ENCODE data around the gene CRIM1. TPM values are rescaled to one million over a fixed set of nuclear protein-coding genes. Genes with fewer than 3 reads are reported as not detected.

The CRIM1 gene
- total RNA-seq, 1 experiment from 2014 or later, result 27.6 TPM

- Histone ChIP-seq H3K14ac (ENCODE audit: insufficient read depth, low read length) (no peak overlapping the region), H2BK5ac (ENCODE audit: insufficient read length, low read length) (no peak overlapping the region), H2AK5ac (ENCODE audit: insufficient read length, low read length) (no peak overlapping the region), H4K8ac (replicated peaks; ENCODE audit: insufficient read length, low read depth, low read length) (no peak overlapping the region), H3K4ac (ENCODE audit: low read depth, low read length) (no peak overlapping the region), H3K9me3 (ENCODE audit: control insufficient read depth, low read depth, low read length) (no peaks in the 10 kb centered on the region), H4K5ac (ENCODE audit: insufficient read length, low read depth, low read length) (no peak overlapping the region), H3K23ac (ENCODE audit: insufficient read length, low read depth, low read length) (no peak overlapping the region), H3K27ac (ENCODE audit: insufficient read length, low read depth, low read length) (no peak overlapping the region), H2BK15ac (ENCODE audit: low read depth, low read length) (no peak overlapping the region), H2BK12ac (ENCODE audit: insufficient read length, low read depth, low read length) (no peak overlapping the region), H3K23me2 (ENCODE audit: insufficient read length, low read depth, low read length, poor library complexity, severe bottlenecking) (no peaks in the 10 kb centered on the region), H2AFZ (ENCODE audit: low read length) (no peak overlapping the region), H3K4me1 (ENCODE audit: insufficient read depth, low read length) (no peaks in the 10 kb centered on the region), H4K91ac (ENCODE audit: insufficient read length, low read depth, low read length) (no peak overlapping the region), H4K20me1 (ENCODE audit: control insufficient read depth, insufficient read depth, insufficient read length) (no peaks in the 10 kb centered on the region), H3K79me2 (ENCODE audit: insufficient read depth, low read length) (no peaks in the 10 kb centered on the region), H3K4me2 (ENCODE audit: insufficient read depth, insufficient read length, low read length) (no peak overlapping the region), H3K56ac (ENCODE audit: insufficient read length, low read depth, low read length) (no peak overlapping the region), H3T11ph (ENCODE audit: low read length) (no peak overlapping the region), H2BK20ac (ENCODE audit: low read depth, low read length, poor library complexity, severe bottlenecking) (no peak overlapping the region), H2BK120ac (ENCODE audit: low read depth, low read length, poor library complexity, severe bottlenecking) (no peak overlapping the region), H3K9ac (ENCODE audit: extremely low read depth, insufficient read length, low read length) (no peak overlapping the region), H3K18ac (ENCODE audit: insufficient read length, low read depth, low read length) (no peak overlapping the region), H3K27me3 (ENCODE audit: insufficient read depth, low read length) (no peaks in the 10 kb centered on the region), H3K79me1 (ENCODE audit: insufficient read depth, low read depth, low read length, poor library complexity, severe bottlenecking) (no peaks in the 10 kb centered on the region)
- Mint-ChIP-seq H3K27me3 (ENCODE audit: low read depth) (peaks cover 2% of the 10 kb centered on the region), H3K36me3 (ENCODE audit: insufficient read depth in 1 of 3, low read depth in 3 of 3) (peaks cover 4 to 19% (median 13%) of the 10 kb centered on the region in 3 experiments), H3K9me3 (peaks cover 18 to 20% of the 10 kb centered on the region in 2 experiments), H3K27ac (no peak overlapping the region; a peak in 1 of 7 replicates), H3K4me1 (peaks cover 10 to 14% of the 10 kb centered on the region in 2 experiments), H3K4me3 (no peak overlapping the region)
- no peak for DNase-seq
- no peak for TF ChIP-seq CTCF (conservative IDR thresholded peaks at IDR 0.05)
- WGBS (ENCODE audit: extremely low coverage, insufficient read length, low lambda C conversion rate), result no CpG with 5 or more reads among the region's 4 CpGs
Measured at GRCh38 chr2:36326286-36326685, 29.3 kb upstream of the CRIM1 start.
